CD4-positive, alpha-beta T cell treated with Interleukin-21 for 1 hour (primary cell): ENCODE measurements around the gene TUBB.
"Not testable (repeated sequence)": the region's sequence is repeated elsewhere in the genome, so short reads cannot be mapped to it uniquely, and the experiment has no call there.

Source experiments
- DNase-seq: peaks from one replicate; pipeline ENCODE4 v3.0.0-alpha.2; 2020

The TUBB gene

DNA sequence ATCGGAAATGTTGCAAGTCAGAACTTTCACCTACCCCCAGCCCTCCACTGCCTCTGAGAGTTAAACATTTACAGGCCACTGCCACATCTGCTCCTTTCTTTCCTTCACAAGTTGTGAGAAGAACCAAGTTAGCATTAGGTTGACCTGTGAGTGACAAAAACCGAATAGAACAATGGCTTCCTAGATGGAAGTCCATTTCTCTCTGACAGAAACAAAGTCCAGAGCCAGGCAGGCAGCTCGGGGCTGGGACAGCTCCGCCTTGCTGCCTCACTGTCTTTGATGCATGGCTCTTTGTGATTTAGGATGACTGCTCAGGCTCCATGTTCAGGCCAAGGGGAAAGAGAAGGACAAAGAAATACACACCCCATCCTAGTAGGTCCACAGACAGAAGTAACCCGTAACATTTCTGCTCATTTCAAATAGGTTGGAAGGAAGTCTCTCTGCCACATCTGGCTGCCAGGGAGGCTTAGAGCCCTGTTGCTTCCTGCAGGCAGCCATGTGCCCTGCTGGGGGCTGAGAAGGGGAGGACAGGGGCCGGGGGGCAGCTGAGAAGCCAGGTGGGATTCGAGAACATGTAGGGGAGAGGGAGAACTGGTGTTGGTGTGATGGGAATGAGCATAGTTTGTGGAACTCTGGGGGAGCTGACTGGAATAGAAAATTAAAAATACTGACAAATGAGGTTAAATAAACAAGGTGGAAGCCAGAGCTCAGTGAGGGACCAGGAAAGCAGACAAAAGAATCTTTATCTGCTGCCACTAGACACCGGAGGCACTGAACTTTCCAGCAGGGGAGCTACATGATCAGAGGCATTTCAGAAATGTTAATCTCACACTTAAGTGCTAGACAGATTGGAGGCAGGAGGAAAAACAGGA, 43.7 kb downstream of the TUBB start:
- no peak for DNase-seq

DNA sequence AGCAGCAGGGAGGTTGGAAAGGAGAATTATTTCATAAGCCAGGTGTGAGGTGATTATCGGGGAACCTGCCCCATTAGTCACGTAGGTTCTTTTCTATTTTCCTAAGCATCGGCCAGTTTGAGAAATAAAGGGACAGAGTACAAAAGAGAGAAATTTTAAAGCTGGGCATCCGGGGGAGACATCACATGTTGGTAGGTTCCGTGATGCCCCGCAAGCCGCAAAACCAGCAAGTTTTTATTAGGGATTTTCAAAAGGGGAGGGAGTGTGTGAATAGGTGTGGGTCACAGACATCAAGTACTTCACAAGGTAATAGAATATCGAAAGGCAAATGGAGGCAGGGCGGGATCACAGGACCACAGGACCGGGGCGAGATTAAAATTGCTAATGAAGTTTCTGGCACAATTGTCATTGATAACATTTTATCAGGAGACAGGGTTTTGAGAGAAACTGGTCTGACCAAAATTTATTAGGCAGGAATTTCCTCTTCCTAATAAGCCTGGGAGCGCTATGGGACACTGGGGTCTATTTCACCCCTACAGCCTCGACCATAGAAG, 44.4 kb downstream of the TUBB start:
- DNase-seq = not testable (repeated sequence)

DNA sequence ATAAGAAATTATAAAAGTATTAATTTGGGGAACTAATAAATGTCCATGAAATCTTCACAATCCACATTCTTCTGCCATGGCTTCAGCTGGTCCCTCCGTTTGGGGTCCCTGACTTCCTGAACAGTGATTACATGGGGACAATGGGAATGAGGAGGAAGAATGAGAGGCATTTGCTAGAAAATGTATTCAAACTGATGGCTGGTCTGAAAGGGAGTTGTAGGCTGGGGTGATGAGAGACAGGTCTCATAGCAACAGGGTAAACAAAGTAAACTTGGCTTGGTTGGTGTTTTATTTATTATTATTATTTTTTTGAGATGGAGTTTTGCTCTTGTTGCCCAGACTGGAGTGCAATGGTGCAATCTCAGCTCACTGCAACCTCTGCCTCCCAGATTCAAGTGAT, 45.3 kb downstream of the TUBB start:
- not testable (repeated sequence) for DNase-seq

DNA sequence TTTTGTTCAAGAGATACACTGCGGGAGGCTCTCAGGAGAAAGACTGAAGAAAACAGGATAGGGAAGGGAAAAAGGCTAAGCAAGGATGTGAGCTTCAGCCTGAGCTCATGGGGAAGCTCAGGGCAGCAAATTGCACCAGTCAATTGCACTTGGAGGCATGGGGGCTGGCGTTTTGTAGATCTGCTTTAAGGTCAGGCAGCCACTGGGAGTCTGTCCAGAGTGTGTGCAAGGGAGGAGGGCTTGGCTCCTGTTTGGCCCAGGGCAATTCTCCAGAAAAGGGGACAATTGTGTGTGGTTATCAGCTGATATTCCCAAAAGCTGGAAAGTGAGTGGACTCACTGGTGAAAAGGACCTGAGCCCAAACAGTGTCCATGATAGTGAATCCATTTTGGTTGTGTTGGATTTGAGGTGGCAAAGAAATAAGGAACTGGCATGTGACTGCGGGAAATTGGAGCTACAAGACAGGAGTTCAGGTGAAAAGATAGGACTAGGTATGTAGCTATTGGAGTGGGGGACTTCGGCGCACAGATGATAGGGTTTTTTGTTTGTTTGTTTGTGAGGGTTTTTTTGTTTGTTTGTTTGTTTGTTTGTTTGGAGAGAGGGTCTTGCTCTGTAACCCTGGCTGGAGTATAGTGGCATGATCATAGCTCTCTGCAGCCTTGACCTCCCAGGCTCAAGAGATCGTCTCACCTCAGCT, 46.5 kb downstream of the TUBB start:
- no peak for DNase-seq

DNA sequence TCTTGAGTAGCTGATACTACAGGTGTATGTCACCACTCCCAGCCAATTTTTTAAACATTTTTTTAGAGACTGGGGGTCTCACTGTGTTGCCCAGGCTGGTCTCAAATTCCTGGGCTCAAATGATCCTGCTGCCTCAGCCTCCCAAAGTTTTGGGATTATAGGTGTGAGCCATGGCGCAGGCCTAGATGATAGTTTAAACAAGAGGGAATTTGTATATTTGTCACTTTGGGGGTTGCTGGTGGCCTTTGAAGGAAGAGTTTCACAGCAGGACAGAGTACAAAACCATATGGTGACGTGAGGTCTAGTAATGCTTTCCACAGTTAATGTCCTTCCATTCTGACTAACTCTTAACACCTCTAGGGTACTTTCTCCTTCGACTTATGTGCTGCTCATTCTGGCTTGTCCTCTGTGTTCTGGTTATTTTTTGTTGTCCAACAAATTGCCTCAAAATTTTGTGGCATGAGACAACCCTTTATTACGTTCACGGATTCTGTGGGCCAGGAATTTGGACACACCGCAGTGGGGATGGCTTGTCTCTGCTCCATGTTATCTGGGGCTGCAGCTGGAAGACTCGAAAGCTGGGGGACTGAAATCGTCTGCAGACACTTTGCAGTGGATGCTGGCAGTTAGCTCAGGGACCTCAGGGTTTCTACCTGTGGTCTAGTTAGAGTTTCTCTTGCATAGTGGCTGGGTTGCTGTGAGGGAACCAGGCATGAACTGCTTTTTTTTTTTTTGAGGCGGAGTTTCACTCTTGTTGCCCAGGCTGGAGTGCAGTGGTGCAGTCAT, 47.2 kb downstream of the TUBB start:
- no peak for DNase-seq

DNA sequence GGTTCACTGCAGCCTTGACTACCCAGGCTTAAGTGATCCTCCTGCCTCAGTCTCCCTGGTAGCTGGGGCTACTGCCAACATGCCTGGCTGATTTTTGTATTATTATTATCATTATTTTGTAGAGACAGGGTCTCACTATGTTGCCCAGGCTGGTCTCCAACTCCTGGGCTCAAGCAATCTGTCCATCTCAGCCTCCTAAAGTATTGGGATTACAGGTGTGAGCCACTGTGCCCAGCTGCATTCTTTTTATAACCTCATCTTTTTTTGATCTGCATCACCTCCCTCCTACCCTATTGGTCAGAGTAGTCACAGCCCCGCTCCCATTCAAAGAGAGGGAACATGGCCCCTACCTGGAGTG, 47.8 kb downstream of the TUBB start:
- DNase-seq = no peak

DNA sequence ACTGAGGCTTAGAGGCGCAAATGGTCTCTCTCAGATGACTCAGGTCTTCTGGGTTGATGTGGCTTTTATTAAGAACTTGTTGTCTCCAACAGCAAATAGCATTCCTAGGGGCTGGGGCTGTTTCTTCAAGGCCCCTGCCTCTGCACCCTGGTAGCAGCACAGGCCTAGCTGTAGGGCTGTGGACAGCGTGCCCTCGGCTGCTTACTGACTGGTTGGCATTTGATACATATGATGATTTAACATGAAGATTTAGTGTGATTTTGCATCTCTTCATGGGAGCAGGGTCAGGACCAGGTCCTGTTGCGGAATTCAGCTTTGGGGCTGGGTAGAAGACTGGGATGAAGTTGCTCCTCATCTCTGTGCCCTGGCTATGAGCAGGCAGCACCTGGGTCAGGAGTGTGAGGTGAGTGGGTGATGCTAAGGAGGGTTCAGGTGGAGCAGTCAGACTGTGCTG, 48.5 kb downstream of the TUBB start:
- no peak for DNase-seq

DNA sequence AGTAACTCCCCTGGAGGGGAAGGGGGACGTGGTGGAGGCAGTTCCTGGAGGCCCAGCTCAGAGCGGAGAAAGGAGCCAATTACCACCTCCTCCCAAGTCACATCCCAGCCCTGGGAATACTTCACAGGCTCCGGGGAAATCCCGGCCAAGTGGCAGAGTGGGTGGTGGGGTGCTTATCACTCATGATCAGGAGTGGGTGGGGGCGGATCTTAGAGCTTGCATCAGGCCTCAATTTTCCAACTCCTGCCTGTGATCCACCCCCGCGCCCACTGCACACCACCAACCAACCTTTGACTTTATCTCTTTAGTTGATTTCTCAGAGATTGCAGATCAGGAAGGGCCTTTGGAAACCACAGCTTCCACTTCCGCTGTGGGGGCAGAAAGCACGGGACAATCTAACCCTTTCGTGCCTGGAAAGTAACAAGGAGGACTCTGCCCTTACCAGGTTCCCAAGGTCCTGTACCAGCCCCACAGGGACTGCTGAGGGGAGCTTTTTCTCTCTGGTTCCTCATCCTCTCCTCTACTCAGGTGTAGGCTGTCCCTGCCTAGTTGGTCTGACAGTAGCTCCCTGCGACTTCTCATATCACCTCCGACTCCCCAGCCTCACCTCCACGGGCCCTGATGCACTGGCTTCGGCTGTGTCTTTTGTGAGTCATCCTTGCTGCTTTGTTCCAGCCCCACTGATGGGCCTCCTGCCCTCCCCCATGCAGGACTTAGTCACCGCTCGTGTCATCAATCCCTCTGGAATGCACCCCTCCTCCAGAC, 49.1 kb downstream of the TUBB start:
- DNase-seq = peak; percentile 48

DNA sequence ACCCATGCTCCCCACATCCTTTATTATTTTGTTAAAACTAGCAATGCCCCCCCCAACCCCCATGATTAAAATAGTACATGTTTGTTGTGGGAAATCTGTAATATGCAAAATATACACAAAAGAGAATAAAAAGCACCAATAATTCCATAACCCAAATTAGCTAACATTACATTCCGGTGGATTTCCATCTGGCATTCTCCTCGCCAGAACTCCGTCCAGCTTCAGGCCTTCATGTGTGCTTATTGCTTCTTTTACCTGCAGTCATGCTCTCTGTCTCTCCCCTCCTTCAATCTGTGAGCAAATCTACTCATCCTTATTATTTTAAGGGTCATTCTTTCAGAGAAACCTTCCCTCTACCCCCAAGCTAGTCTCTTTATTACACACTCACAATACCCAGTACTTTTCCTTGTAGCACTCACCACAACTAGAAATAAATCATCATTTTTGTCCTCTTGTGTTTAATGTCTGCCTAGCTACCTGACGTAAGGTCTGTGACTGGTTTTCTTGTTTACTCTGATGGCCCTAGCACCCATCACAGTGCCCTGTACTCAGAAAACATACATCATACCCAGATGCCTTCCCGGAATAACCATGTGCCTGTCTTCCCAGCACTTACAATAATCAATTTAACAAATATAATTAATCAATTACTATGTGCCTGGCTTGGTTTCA, 49.8 kb downstream of the TUBB start:
- DNase-seq = no peak

DNA sequence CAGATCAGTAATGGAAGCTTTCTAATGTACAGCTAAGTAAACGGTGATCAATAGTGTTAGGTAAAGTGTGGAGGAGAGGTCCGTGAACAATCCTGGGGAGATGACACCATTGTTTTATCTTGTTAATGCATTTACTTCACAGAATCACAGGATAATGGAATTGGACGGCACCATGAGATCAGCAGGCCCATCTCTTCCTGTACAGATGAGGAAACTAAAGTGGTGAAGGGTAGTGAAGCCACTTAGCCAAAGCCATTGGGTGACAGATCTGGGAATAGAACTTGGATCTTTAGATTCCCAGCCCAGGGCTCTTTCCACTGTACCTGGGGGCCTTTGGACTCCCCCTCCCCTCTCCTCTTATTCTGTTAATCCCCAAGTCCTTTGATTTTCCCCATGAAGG, 50.4 kb downstream of the TUBB start:
- no peak for DNase-seq

DNA sequence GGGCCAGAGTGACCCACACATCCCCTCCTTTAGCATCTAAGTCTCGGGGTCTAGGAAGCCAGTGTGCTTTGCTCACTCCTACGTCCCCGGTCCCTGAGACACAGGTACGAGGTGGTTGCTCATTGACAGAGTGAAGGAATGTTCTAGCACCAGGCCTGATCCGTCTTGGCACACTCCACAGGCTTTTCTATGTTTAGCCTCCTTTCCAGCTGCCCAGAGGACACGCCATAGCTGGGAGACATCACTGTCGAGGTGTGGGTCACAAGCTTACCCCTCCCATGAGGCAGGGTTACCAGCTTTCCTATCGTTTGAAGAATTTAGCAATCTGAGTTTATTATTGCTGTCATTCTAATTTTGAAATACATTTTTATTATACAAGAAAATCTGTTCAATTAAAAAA, 54.5 kb downstream of the TUBB start:
- DNase-seq = no peak
